Amniotic stem cell (primary cell): Measurements from ENCODE around the gene ZNF311.
"Not testable (repeated sequence)": the region's sequence is repeated elsewhere in the genome, so short reads cannot be mapped to it uniquely, and the experiment has no call there.

Experiments used
- DNase-seq: peaks from one replicate; lab custom pipeline; 2025; lab: John Stamatoyannopoulos, UW

ZNF311 gene

GRCh38 chr6:28953585-28954258 is 51.4 kb downstream of the ZNF311 start:
- no peak for DNase-seq

GRCh38 chr6:28953039-28953584 is 52.0 kb downstream of the ZNF311 start:
- DNase-seq = no peak

GRCh38 chr6:28949656-28950195 is 55.4 kb downstream of the ZNF311 start:
- not testable (repeated sequence) for DNase-seq

GRCh38 chr6:28948782-28949486 is 56.2 kb downstream of the ZNF311 start:
- no peak for DNase-seq

- DNase-seq = no peak
These were observed 57.3 kb downstream of the ZNF311 start for GRCh38 chr6:28947831-28948270.

GRCh38 chr6:28947067-28947765 is 57.9 kb downstream of the ZNF311 start:
- no peak for DNase-seq

GRCh38 chr6:28945349-28945748 is 59.8 kb downstream of the ZNF311 start:
- DNase-seq = no peak
